ENCODE measurements around the gene FHIT. TPM values are rescaled to one million over a fixed set of nuclear protein-coding genes. Genes with fewer than 3 reads are reported as not detected.

Gene FHIT
- total and polyA plus RNA-seq, 2 of the 4 experiments (the other 2 are of a cell fraction), result 0.07 TPM; not detected in 1

DNA sequence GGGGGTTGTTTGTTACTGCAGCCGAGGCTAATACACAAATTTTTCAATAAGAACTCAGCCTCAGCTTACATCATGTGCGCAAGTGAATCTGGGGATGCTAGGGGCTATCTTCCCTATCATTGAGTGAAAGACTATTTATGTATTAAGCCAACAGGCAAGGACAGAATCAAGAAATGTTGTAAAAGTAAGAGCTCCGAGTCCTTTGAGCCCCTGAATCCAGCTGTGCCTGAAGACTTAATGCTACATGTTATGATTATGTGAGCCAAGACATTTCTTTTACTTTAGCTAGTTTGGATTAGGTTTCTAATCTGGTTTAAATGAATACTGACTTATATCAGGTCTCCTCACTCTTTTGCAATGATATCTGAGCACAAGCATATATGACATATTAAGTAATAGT is 1418.5 kb downstream of the FHIT start:
- DNase-seq (no peak), ATAC-seq (ENCODE audit: low read depth) (no peak)
- H3K9ac ChIP-seq (ENCODE audit: low read depth, low read length), result no peak overlapping the region
- TF ChIP-seq BHLHE40 (IDR thresholded peaks at IDR 0.05; ENCODE audit: low read depth, low read length), result no peak
- TF ChIP-seq RCOR1 (IDR thresholded peaks at IDR 0.05; ENCODE audit: insufficient replicate concordance, low read length), result no peak
- TF ChIP-seq MXI1 (IDR thresholded peaks at IDR 0.05; ENCODE audit: borderline replicate concordance, low read depth, low read length), result no peak
- TF ChIP-seq MAFK (IDR thresholded peaks at IDR 0.05; ENCODE audit: low read depth, low read length), result no peak
- TF ChIP-seq, protein P1, sequence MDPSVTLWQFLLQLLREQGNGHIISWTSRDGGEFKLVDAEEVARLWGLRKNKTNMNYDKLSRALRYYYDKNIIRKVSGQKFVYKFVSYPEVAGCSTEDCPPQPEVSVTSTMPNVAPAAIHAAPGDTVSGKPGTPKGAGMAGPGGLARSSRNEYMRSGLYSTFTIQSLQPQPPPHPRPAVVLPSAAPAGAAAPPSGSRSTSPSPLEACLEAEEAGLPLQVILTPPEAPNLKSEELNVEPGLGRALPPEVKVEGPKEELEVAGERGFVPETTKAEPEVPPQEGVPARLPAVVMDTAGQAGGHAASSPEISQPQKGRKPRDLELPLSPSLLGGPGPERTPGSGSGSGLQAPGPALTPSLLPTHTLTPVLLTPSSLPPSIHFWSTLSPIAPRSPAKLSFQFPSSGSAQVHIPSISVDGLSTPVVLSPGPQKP (IDR thresholded peaks at IDR 0.05; ENCODE audit: borderline replicate concordance, low read depth, low read length), result no peak
- no peak for TF ChIP-seq NFE2L2 (IDR thresholded peaks at IDR 0.05; ENCODE audit: low read depth, low read length)
- TF ChIP-seq, protein P2, sequence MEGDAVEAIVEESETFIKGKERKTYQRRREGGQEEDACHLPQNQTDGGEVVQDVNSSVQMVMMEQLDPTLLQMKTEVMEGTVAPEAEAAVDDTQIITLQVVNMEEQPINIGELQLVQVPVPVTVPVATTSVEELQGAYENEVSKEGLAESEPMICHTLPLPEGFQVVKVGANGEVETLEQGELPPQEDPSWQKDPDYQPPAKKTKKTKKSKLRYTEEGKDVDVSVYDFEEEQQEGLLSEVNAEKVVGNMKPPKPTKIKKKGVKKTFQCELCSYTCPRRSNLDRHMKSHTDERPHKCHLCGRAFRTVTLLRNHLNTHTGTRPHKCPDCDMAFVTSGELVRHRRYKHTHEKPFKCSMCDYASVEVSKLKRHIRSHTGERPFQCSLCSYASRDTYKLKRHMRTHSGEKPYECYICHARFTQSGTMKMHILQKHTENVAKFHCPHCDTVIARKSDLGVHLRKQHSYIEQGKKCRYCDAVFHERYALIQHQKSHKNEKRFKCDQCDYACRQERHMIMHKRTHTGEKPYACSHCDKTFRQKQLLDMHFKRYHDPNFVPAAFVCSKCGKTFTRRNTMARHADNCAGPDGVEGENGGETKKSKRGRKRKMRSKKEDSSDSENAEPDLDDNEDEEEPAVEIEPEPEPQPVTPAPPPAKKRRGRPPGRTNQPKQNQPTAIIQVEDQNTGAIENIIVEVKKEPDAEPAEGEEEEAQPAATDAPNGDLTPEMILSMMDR (conservative IDR thresholded peaks at IDR 0.05; ENCODE audit: low read depth, low read length), result no peak
- TF ChIP-seq CHD1 (IDR thresholded peaks at IDR 0.05; ENCODE audit: low read depth, low read length), result no peak
- no peak for TF ChIP-seq CEBPB (IDR thresholded peaks at IDR 0.05; ENCODE audit: low read depth, low read length)
- no peak for TF ChIP-seq FOS (IDR thresholded peaks at IDR 0.05; ENCODE audit: low read depth, low read length)
- no peak for TF ChIP-seq RAD21 (IDR thresholded peaks at IDR 0.05; ENCODE audit: low read length)
- no peak for TF ChIP-seq RFX5 (IDR thresholded peaks at IDR 0.05; ENCODE audit: low read depth, low read length)
- TF ChIP-seq, protein P3, sequence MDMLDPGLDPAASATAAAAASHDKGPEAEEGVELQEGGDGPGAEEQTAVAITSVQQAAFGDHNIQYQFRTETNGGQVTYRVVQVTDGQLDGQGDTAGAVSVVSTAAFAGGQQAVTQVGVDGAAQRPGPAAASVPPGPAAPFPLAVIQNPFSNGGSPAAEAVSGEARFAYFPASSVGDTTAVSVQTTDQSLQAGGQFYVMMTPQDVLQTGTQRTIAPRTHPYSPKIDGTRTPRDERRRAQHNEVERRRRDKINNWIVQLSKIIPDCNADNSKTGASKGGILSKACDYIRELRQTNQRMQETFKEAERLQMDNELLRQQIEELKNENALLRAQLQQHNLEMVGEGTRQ (IDR thresholded peaks at IDR 0.05; ENCODE audit: low read depth, low read length), result no peak
- H3K9me1 ChIP-seq (ENCODE audit: insufficient read depth, low read length), result no peaks in the 10 kb centered on the region; the same call in 1 of the 2 replicates
- H3K14ac ChIP-seq (replicated peaks; ENCODE audit: low read depth, low read length), result no peak overlapping the region
- H2BK120ac ChIP-seq (ENCODE audit: low read depth, low read length), result no peak overlapping the region
- H3K23ac ChIP-seq (ENCODE audit: low read depth, low read length), result no peak overlapping the region
- no peaks in the 10 kb centered on the region for H3K79me1 ChIP-seq (ENCODE audit: low read depth in 1 of 2, low read length in 2 of 2)
- no peak overlapping the region for H2BK20ac ChIP-seq (ENCODE audit: low read depth, low read length)
- no peak overlapping the region for H3K56ac ChIP-seq (ENCODE audit: extremely low read depth, insufficient read depth, low read length)
- ChIA-PET POLR2A (ENCODE audit: unreplicated experiment) (no interaction called here), CTCF (no interaction called here)
- no peak overlapping the region for H2AK5ac ChIP-seq (ENCODE audit: low read depth, low read length)
- no peak overlapping the region for H2BK5ac ChIP-seq (ENCODE audit: low read depth, low read length, poor library complexity, severe bottlenecking)
- no peak overlapping the region for H2AK9ac ChIP-seq (replicated peaks; ENCODE audit: low read depth, low read length, poor library complexity)
- dilution Hi-C loops (cut with HindIII; ENCODE audit: low sequenced_read_pairs, unreplicated experiment) (no loop called here), intact Hi-C loops (cut with micrococcal nuclease) (no loop called here), in situ Hi-C loops (cut with MboI; ENCODE audit: low sequenced_read_pairs) (no loop called here)
- H4K91ac ChIP-seq (ENCODE audit: insufficient read depth, low read depth, low read length), result no peak overlapping the region
- no peaks in the 10 kb centered on the region for H3K4me1 ChIP-seq (ENCODE audit: control insufficient read depth, insufficient read depth, low read length)
- H3K9me3 ChIP-seq (ENCODE audit: control insufficient read depth, insufficient read depth, low read length), result no peaks in the 10 kb centered on the region
- H4K20me1 ChIP-seq (ENCODE audit: insufficient read depth, low read length), result no peaks in the 10 kb centered on the region
- H4K8ac ChIP-seq (ENCODE audit: low read depth in 2 of 2, low read length in 2 of 2), result no peak overlapping the region
- no peak overlapping the region for H3K27ac ChIP-seq (ENCODE audit: insufficient read depth, low read length)
- no peak overlapping the region for H3K4me3 ChIP-seq (ENCODE audit: insufficient read depth, low read depth, low read length)
- no peaks in the 10 kb centered on the region for H3K27me3 ChIP-seq (ENCODE audit: control insufficient read depth, insufficient read depth, low read length)
- no peak overlapping the region for H2BK15ac ChIP-seq (ENCODE audit: low read depth, low read length)
- WGBS, 2 experiments (ENCODE audit: extremely low coverage in 2 of 2, insufficient read length in 1 of 2), result no CpG with 5 or more reads among the region's 3 CpGs
- BruUV-seq (replicated peaks), result no TSS peak
- no peak overlapping the region for H3K4me2 ChIP-seq (ENCODE audit: low read depth, low read length)
- H2AFZ ChIP-seq (replicated peaks; ENCODE audit: low read length, poor library complexity), result no peak overlapping the region
- H4K5ac ChIP-seq (ENCODE audit: low read depth, low read length), result no peak overlapping the region
- H3K4ac ChIP-seq (ENCODE audit: low read depth, low read length), result no peak overlapping the region
- no peak overlapping the region for H3K18ac ChIP-seq (ENCODE audit: low read depth, low read length)
- no peaks in the 10 kb centered on the region for H3K36me3 ChIP-seq (ENCODE audit: control insufficient read depth, insufficient read depth, low read length)
